Right lobe of liver (tissue), 6 donors: ENCODE measurements around the gene EYA4. TPM values are rescaled to one million over a fixed set of nuclear protein-coding genes. Genes with fewer than 3 reads are reported as not detected.

ENCODE experiments used
- ATAC-seq, 4 donors: fragments of 200-7000 bp; cut with Tn5 transposase; one replicate each; pipeline ENCODE4 v1.9.1; 2020; ENCODE audit warnings: mild to moderate bottlenecking in 4 of 4, moderate library complexity in 4 of 4
- DNase-seq, 3 donors: peaks; one replicate each; pipeline ENCODE4 v3.0.0-alpha.2; 2020
- H3K27ac ChIP-seq, 3 donors: fragments of 200-600 bp; one replicate each; pipeline ENCODE4 v1.8.0; 2022
- H3K27me3 ChIP-seq, 2 donors: fragments of 200-600 bp; one replicate each; pipeline ENCODE4 v1.8.0; 2022
- H3K36me3 ChIP-seq, 4 donors: fragments of 200-600 bp; sonication (generic) in 1 of 4; one replicate each; pipeline versions ENCODE4 v1.5.1 to v1.8.0; 2017 to 2022; ENCODE audit warnings: control low read depth in 1 of 4
- H3K4me1 ChIP-seq, 4 donors: fragments of 200-600 bp; sonication (generic) in 1 of 4; one replicate each; pipeline versions ENCODE4 v1.5.1 to v1.8.0; 2017 to 2022; ENCODE audit warnings: control low read depth in 1 of 4
- H3K4me3 ChIP-seq, 3 donors: fragments of 200-600 bp; one replicate each; pipeline ENCODE4 v1.8.0; 2022
- H3K9me3 ChIP-seq, 4 donors: fragments of 200-600 bp; sonication (generic) in 1 of 4; one replicate each; pipeline versions ENCODE4 v1.5.1 to v1.8.0; 2017 to 2022; ENCODE audit warnings: control low read depth in 1 of 4
- POLR2A ChIP-seq: fragments of 450-650 bp; IDR thresholded peaks from one replicate; pipeline ENCODE4 v1.6.1; 2017; ENCODE audit warnings: antibody characterized with exemption, mild to moderate bottlenecking
- WGBS: methylation state at CpG from one replicate; pipeline ENCODE4 v1.1.6; 2018; ENCODE audit warnings: low coverage, low lambda C conversion rate; ENCODE audit not compliant: insufficient coverage; ENCODE audit errors: missing lambda C conversion rate; 5-methylcytosine and 5-hydroxymethylcytosine counted together
- intact Hi-C, 2 donors: fragments of 100-400 bp; cut with DNase I; formaldehyde crosslinking; loops; one replicate each; pipeline versions ENCODE4 v1.11.2 to v1.14.1; 2022
- total RNA-seq, 6 experiments: library from RNA; depleted of rRNA in 2 of 6; stranded (reverse); fragments of >200 nt in 2 of 6; fragmentation: NEBNext Ultra II Directional in 3 of 6; extraction: Animal tissue kit (Norgen Biotek cat#: 25700) in 3 of 6; gene quantifications; one replicate each; pipeline versions ENCODE4 v1.1.0 to v1.2.4, GENCODE V29; 2016 to 2023
- TF ChIP-seq, protein P1 (sequence below), 4 donors: fragments of 200-600 bp in 3 of 4; fragments of 450-650 bp in 1 of 4; IDR thresholded peaks; one replicate each; pipeline versions ENCODE4 v1.5.1 to v1.8.0; 2016 to 2022; ENCODE audit warnings: antibody characterized with exemption in 4 of 4, mild to moderate bottlenecking in 2 of 4
- donor health status: DM: no; HTN: yes; CAD: no.
- donor health status: DM: no; HTN: no; CAD: no.
- donor health status: DM: no; HTN: no; CAD: no.
- donor health status: DM: no; HTN: yes; CAD: no.
- donor health status: DM: no; HTN: yes; CAD: no.

The EYA4 gene
- total RNA-seq, 6 experiments from 2014 or later, result 0.09 to 0.37 (median 0.35) TPM; not detected in 1

GRCh38 chr6:133262804-133263203 lies 21.6 kb downstream of the EYA4 start:
- intact Hi-C loops, result no loop called here
- TF ChIP-seq POLR2A, result no peak
- TF ChIP-seq, protein P1, sequence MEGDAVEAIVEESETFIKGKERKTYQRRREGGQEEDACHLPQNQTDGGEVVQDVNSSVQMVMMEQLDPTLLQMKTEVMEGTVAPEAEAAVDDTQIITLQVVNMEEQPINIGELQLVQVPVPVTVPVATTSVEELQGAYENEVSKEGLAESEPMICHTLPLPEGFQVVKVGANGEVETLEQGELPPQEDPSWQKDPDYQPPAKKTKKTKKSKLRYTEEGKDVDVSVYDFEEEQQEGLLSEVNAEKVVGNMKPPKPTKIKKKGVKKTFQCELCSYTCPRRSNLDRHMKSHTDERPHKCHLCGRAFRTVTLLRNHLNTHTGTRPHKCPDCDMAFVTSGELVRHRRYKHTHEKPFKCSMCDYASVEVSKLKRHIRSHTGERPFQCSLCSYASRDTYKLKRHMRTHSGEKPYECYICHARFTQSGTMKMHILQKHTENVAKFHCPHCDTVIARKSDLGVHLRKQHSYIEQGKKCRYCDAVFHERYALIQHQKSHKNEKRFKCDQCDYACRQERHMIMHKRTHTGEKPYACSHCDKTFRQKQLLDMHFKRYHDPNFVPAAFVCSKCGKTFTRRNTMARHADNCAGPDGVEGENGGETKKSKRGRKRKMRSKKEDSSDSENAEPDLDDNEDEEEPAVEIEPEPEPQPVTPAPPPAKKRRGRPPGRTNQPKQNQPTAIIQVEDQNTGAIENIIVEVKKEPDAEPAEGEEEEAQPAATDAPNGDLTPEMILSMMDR (IDR thresholded peaks at IDR 0.05), result no peak
- whole genome bisulfite sequencing, result 20% methylated on average over 2 of the region's 2 CpGs
- Histone ChIP-seq H3K27me3 (no peaks in the 10 kb centered on the region), H3K9me3 (no peaks in the 10 kb centered on the region), H3K36me3 (no peaks in the 10 kb centered on the region), H3K27ac (no peak overlapping the region), H3K4me1 (no peaks in the 10 kb centered on the region), H3K4me3 (no peak overlapping the region)
- DNase-seq, result no peak
- ATAC-seq, result no peak

DNA sequence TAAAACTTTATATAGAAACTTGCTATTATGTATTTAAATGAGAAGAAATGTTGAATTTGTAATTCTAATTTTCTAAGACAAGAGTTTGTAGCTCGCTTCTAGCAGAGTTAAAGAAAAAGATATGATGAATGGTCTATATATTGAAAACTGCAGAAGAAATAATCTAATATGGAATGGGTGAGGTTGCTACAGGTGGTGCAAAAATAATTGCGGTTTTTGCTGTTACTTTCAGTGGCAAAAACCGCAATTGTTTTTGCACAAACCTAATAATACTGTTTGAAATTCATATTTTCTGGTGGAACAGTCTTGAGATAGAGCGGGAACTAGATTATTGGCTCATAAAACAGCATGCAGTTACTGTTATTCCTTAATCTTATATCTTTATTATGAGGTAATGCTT lies 23.9 kb downstream of the EYA4 start:
- ATAC-seq (no peak), DNase-seq (no peak)
- H3K9me3 ChIP-seq, result no peaks in the 10 kb centered on the region
- H3K4me3 ChIP-seq, result no peak overlapping the region
- 32% methylated on average over 4 of the region's 4 CpGs for WGBS
- H3K27ac ChIP-seq, result no peak overlapping the region
- TF ChIP-seq, protein P1 (IDR thresholded peaks at IDR 0.05), result no peak
- no peak for TF ChIP-seq POLR2A
- intact Hi-C loops, result no loop called here
- H3K36me3 ChIP-seq, result no peaks in the 10 kb centered on the region
- no peaks in the 10 kb centered on the region for H3K4me1 ChIP-seq
- no peaks in the 10 kb centered on the region for H3K27me3 ChIP-seq

DNA sequence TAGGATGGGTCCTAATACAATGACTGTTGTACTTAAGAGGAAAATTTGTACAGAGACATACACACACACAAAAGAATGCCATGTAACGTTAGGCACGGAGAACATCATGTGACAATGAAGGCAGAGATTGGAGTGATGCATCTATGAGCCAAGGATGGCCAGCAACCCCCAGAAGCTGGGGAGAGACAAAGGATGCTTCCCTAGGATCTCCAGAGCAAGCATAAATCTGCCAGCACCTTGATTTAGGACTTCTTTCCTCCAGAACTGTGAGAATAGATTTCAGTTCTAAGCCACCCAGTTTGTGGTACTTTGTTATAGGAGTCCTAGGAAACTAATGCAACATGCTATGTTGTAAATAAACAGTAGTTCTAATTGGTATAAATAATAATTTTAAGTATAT lies 25.0 kb downstream of the EYA4 start:
- no peak for DNase-seq
- Histone ChIP-seq H3K27ac (no peak overlapping the region), H3K27me3 (no peaks in the 10 kb centered on the region), H3K36me3 (no peaks in the 10 kb centered on the region), H3K4me1 (no peaks in the 10 kb centered on the region), H3K9me3 (no peaks in the 10 kb centered on the region), H3K4me3 (no peak overlapping the region)
- TF ChIP-seq, protein P1 (IDR thresholded peaks at IDR 0.05), result no peak
- TF ChIP-seq POLR2A, result no peak
- WGBS, result 42% methylated on average over 2 of the region's 2 CpGs
- no peak for ATAC-seq
- intact Hi-C loops, result no loop called here

GRCh38 chr6:133268621-133269020 lies 27.5 kb downstream of the EYA4 start:
- H3K27ac ChIP-seq, result no peak overlapping the region
- H3K27me3 ChIP-seq, result no peaks in the 10 kb centered on the region
- WGBS, result 73% methylated on average over 5 of the region's 5 CpGs
- no peaks in the 10 kb centered on the region for H3K9me3 ChIP-seq
- no peak for TF ChIP-seq POLR2A
- TF ChIP-seq, protein P1 (IDR thresholded peaks at IDR 0.05), result no peak
- H3K36me3 ChIP-seq, result no peaks in the 10 kb centered on the region
- no peak for ATAC-seq
- intact Hi-C loops, result no loop called here
- H3K4me1 ChIP-seq, result no peaks in the 10 kb centered on the region
- H3K4me3 ChIP-seq, result no peak overlapping the region
- no peak for DNase-seq

DNA sequence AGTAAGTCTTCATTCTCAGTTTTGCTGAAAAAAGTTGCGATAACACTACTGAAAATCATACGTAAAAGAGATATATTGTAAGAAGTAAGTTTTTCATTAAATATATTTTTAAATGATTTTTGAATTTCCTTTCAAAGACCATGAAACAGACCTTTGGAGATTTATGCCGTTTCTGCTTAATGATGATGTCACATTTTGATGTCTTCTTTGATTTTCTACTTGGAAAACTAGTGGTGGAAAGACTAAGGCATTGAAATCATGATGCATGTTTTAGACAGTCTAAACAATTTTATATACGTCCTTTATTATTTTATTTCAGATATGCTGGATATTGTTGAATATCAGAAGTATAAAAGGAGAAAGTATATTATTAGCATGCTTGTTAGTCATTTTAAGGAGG lies 33.7 kb downstream of the EYA4 start:
- H3K27ac ChIP-seq, result no peak overlapping the region
- H3K27me3 ChIP-seq, result no peaks in the 10 kb centered on the region
- no peak for ATAC-seq
- H3K9me3 ChIP-seq, result no peaks in the 10 kb centered on the region
- no peak overlapping the region for H3K4me3 ChIP-seq
- H3K36me3 ChIP-seq, result no peaks in the 10 kb centered on the region
- DNase-seq, result no peak
- H3K4me1 ChIP-seq, result no peaks in the 10 kb centered on the region
- intact Hi-C loops, result no loop called here
- TF ChIP-seq, protein P1 (IDR thresholded peaks at IDR 0.05), result no peak
- no peak for TF ChIP-seq POLR2A
- WGBS, result 45% methylated on average over 4 of the region's 4 CpGs
